GM12801 (cell line): ENCODE results near the gene GPANK1.

Experiments used
- TF ChIP-seq, protein P1 (sequence below): IDR thresholded peaks from one replicate; pipeline ENCODE4 v1.5.1; 2011; ENCODE audit warnings: control low read depth; ENCODE audit not compliant: insufficient read length; ENCODE audit errors: extremely low read depth

The GPANK1 gene

DNA sequence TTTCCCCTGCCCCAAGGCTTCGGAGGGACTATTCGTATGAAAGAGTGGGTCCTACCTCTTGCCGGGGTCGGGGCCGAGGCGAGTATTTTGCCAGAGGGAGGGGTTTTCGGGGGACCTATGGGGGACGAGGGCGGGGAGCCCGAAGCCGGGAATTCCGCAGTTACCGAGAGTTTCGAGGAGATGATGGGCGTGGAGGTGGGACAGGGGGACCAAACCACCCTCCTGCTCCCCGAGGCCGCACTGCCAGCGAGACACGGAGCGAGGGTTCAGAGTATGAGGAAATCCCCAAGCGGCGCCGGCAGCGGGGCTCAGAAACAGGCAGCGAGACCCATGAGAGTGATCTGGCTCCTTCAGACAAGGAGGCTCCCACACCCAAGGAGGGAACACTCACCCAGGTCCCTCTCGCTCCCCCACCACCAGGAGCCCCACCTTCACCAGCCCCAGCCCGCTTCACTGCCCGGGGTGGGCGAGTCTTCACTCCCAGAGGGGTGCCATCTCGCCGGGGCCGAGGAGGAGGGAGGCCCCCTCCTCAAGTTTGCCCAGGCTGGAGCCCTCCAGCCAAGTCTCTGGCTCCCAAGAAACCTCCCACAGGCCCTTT is 33.0 kb downstream of the GPANK1 start:
- TF ChIP-seq, protein P1, sequence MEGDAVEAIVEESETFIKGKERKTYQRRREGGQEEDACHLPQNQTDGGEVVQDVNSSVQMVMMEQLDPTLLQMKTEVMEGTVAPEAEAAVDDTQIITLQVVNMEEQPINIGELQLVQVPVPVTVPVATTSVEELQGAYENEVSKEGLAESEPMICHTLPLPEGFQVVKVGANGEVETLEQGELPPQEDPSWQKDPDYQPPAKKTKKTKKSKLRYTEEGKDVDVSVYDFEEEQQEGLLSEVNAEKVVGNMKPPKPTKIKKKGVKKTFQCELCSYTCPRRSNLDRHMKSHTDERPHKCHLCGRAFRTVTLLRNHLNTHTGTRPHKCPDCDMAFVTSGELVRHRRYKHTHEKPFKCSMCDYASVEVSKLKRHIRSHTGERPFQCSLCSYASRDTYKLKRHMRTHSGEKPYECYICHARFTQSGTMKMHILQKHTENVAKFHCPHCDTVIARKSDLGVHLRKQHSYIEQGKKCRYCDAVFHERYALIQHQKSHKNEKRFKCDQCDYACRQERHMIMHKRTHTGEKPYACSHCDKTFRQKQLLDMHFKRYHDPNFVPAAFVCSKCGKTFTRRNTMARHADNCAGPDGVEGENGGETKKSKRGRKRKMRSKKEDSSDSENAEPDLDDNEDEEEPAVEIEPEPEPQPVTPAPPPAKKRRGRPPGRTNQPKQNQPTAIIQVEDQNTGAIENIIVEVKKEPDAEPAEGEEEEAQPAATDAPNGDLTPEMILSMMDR, result no peak

DNA sequence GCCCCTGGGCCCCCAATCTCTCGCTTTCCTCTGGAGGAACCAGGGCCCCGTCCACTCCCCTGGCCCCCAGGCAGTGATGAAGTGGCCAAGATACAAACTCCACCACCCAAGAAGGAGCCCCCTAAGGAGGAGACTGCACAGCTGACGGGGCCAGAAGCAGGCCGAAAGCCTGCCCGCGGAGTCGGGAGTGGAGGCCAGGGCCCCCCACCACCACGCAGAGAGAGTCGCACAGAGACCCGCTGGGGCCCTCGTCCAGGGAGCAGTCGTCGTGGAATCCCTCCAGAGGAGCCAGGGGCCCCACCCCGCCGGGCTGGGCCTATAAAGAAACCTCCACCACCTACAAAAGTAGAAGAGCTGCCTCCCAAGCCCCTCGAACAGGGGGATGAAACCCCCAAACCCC is 33.6 kb downstream of the GPANK1 start:
- TF ChIP-seq, protein P1, result no peak

DNA sequence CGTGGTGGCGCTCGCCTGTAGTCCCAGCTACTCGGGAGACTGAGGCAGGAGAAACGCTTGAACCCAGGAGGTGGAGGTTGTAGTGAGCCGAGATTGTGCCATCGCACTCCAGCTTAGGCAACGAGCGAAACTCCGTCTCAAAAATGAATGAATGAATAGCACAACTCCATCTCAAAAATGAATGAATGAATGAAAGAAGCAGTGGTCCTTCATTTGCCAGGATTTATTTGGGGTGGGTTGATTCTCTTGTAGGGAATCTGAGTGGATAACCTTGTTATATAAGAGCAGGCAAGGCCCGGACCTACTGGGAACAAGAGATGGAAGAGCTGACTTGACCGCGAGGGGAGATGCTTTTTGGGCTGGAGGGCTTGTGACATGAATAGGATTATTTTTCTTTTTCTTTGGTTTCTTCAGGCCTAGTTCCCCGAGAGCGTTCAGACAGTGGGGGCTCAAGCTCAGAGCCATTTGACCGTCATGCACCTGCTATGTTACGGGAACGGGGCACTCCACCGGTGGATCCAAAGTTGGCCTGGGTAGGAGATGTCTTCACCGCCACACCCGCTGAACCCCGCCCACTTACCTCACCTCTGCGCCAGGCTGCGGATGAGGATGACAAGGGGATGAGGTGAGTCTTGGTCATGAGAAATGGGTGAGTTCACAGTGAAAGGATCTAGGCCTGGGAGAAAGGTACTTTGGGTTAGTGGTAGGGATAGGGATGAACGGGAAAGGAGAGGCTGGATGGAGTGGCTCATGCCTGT is 34.4 kb downstream of the GPANK1 start:
- TF ChIP-seq, protein P1, result no peak

DNA sequence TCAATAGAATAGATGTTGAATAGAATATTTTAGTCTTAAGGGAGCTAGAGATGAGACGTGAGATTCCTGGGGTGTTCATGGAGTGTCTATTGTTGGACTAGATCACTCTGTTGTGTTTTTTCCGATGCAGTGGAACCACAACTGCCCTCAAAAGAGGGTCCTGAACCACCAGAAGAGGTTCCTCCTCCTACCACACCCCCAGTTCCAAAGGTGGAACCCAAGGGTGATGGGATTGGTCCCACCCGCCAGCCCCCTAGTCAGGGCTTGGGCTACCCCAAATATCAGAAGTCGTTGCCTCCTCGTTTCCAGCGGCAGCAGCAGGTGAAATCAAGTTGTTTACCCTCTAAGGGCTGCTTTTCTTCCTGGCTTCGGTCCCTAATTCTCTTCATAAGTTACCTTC is 35.8 kb downstream of the GPANK1 start:
- TF ChIP-seq, protein P1, result no peak

DNA sequence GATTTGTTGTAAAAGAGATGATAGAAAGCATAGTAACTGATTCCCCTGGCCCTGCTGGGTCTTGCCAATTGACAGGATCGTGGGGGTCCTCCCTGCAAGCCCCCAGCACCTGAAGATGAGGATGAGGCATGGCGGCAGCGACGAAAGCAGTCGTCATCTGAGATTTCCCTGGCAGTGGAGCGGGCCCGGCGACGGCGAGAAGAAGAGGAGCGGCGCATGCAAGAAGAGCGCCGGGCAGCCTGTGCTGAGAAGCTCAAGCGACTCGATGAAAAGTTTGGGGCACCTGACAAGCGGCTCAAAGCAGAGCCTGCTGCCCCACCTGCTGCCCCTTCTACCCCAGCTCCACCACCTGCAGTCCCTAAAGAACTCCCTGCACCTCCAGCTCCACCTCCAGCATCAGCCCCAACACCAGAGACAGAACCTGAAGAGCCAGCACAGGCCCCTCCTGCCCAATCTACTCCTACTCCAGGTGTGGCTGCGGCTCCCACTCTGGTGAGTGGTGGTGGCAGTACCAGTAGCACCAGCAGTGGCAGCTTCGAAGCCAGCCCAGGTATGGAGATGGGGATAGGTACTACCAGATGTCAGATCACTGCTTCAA is 37.0 kb downstream of the GPANK1 start:
- TF ChIP-seq, protein P1, result no peak

DNA sequence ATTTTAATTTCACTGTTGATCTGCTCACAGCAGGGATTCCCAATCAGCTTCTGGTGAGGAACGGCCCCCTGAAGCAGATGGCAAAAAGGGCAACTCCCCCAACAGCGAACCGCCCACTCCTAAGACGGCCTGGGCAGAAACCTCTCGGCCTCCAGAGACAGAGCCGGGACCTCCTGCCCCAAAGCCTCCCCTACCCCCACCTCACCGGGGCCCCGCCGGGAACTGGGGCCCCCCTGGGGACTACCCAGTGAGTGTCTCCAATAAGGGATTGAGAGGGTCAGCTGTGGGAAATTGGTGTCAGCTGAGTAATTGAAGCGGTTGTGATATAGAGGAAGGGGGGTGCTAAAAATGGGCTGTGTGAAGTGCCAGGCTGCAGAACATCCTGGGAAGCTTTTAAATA is 37.8 kb downstream of the GPANK1 start:
- TF ChIP-seq, protein P1, result no peak

DNA sequence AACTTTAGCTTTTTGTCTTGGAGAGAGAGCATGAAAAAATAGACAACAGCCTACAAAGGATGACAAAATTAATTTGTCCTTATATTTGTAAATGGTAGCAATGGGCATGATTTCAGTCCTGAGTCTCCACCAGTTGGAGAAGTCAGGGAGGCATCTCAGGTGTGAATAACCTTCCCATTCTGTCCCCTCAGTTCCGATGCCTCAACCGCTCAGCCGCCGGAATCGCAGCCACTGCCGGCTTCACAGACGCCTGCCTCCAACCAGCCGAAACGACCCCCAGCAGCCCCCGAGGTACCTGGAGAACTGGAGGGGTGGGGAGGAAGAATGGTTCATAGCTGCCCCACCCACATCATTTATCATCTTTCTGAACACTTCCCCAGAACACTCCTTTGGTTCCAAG is 40.7 kb downstream of the GPANK1 start:
- TF ChIP-seq, protein P1, result no peak
